Non-pigmented ciliary epithelial cell (primary cell): Measurements from ENCODE around the gene EXOC4.
"Not testable (repeated sequence)": the region's sequence is repeated elsewhere in the genome, so short reads cannot be mapped to it uniquely, and the experiment has no call there.

ENCODE experiments used
- DNase-seq: peaks from one replicate; pipeline ENCODE4 v3.0.0-alpha.2; 2010; ENCODE audit warnings: low read depth

Gene EXOC4

GRCh38 chr7:133985300-133985699, 732.4 kb downstream of the EXOC4 start:
- DNase-seq: no peak

GRCh38 chr7:133987582-133987981, 734.7 kb downstream of the EXOC4 start:
- DNase-seq: no peak

- DNase-seq: no peak
These were observed 740.7 kb downstream of the EXOC4 start for GRCh38 chr7:133993547-133993946.

GRCh38 chr7:133994100-133994499, 741.2 kb downstream of the EXOC4 start:
- DNase-seq: not testable (repeated sequence)

- no peak for DNase-seq
These were observed 744.6 kb downstream of the EXOC4 start for GRCh38 chr7:133997463-133997862.

GRCh38 chr7:133999178-133999577, 746.3 kb downstream of the EXOC4 start:
- no peak for DNase-seq

GRCh38 chr7:134004829-134005505, 752.1 kb downstream of the EXOC4 start:
- DNase-seq: no peak

- no peak for DNase-seq
These were observed 756.6 kb downstream of the EXOC4 start for GRCh38 chr7:134009314-134010110.

GRCh38 chr7:134013249-134013648, 760.4 kb downstream of the EXOC4 start:
- no peak for DNase-seq

GRCh38 chr7:134014935-134015334, 762.1 kb downstream of the EXOC4 start:
- DNase-seq: no peak

- no peak for DNase-seq
These were observed 763.5 kb downstream of the EXOC4 start for GRCh38 chr7:134016223-134016941.

- no peak for DNase-seq
These were observed 764.0 kb downstream of the EXOC4 start for GRCh38 chr7:134016942-134017303.

GRCh38 chr7:134018306-134018705, 765.4 kb downstream of the EXOC4 start:
- DNase-seq: no peak

- no peak for DNase-seq
These were observed 766.4 kb downstream of the EXOC4 start for GRCh38 chr7:134019251-134019650.

- no peak for DNase-seq
These were observed 769.0 kb downstream of the EXOC4 start for GRCh38 chr7:134021836-134022235.

- no peak for DNase-seq
These were observed 769.5 kb downstream of the EXOC4 start for GRCh38 chr7:134022286-134022911.

GRCh38 chr7:134024739-134025138, 771.9 kb downstream of the EXOC4 start:
- no peak for DNase-seq

- DNase-seq: no peak
These were observed 776.0 kb downstream of the EXOC4 start for GRCh38 chr7:134028853-134029252.

GRCh38 chr7:134029743-134030142, 776.9 kb downstream of the EXOC4 start:
- DNase-seq: no peak

GRCh38 chr7:134030460-134030865, 777.6 kb downstream of the EXOC4 start:
- DNase-seq: no peak

- DNase-seq: no peak
These were observed 779.1 kb downstream of the EXOC4 start for GRCh38 chr7:134031835-134032617.

GRCh38 chr7:134034652-134035051, 781.8 kb downstream of the EXOC4 start:
- no peak for DNase-seq
